Suprapubic skin (tissue), 4 donors: ENCODE measurements around the gene SRGAP1.
"Not testable (repeated sequence)": the region's sequence is repeated elsewhere in the genome, so short reads cannot be mapped to it uniquely, and the experiment has no call there.

Experiments
- CTCF ChIP-seq, 2 donors: fragments of 200-600 bp in 1 of 2; fragments of 450-650 bp in 1 of 2; sonication (generic) in 1 of 2; IDR thresholded peaks; one replicate each; pipeline ENCODE4 v1.5.1; 2016 to 2019; ENCODE audit warnings: antibody characterized with exemption in 2 of 2, mild to moderate bottlenecking in 1 of 2, moderate library complexity in 1 of 2
- EP300 ChIP-seq: sonication (generic); formaldehyde crosslinking; IDR thresholded peaks from one replicate; pipeline ENCODE4 v1.6.1; 2017; ENCODE audit warnings: antibody characterized with exemption
- POLR2A ChIP-seq, 2 donors: fragments of 450-650 bp; IDR thresholded peaks; one replicate each; pipeline ENCODE4 v1.6.1; 2017; ENCODE audit warnings: antibody characterized with exemption in 2 of 2, mild to moderate bottlenecking in 2 of 2, moderate library complexity in 2 of 2
- POLR2AphosphoS5 ChIP-seq, 3 donors: sonication (generic); formaldehyde crosslinking; IDR thresholded peaks; one replicate each; pipeline ENCODE4 v1.6.1; 2017; ENCODE audit warnings: antibody characterized with exemption in 3 of 3

- not testable (repeated sequence) for TF ChIP-seq CTCF (IDR thresholded peaks at IDR 0.05); EP300; POLR2AphosphoS5 (IDR thresholded peaks at IDR 0.05); POLR2A (IDR thresholded peaks at IDR 0.05)
These were observed 322.5 kb downstream of the SRGAP1 start for GRCh38 chr12:64167041-64167440.
